Endometrium (tissue), 2 donors: ENCODE measurements around the gene MYO5B.
"Not testable (repeated sequence)": the region's sequence is repeated elsewhere in the genome, so short reads cannot be mapped to it uniquely, and the experiment has no call there.

Experiments used
- FAIRE-seq: peaks from 2 replicates; lab custom pipeline; 2012; peaks lifted over from hg19 to GRCh38; lab: Jason Lieb, UNC
- donor health status: control.
- donor health status: control.

The MYO5B gene

DNA sequence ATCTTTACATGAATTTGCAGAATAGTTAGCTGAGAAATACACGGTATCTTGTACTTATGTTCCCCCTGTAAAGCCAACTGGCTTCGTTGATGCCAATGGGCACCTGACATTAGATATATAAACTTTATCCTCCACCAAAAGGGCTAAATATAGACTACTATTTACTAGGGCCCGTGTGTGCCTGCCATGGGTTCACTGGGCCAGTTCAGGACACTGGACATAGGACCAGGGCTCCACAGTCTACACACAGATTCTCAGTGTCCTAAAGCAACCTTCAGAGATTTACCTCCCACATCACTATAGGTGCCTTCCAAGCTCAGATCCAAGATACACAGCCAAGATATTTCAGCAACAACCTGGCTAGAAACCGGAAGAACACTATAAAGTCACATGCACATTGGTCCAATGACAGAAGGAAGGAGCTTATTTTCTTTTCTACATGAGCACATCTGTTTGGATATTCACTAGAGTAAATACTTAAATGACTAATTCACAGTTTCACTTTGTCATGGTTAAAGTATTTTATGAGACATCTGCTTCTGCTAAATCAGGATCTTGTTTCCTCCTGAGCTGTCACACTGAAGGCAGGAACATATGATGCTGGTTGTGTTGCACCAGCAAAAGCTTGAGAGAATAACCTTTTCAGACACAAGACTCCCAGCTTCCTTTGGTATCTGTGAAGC lies 95.1 kb downstream of the MYO5B start:
- FAIRE-seq: peak; percentile 89

DNA sequence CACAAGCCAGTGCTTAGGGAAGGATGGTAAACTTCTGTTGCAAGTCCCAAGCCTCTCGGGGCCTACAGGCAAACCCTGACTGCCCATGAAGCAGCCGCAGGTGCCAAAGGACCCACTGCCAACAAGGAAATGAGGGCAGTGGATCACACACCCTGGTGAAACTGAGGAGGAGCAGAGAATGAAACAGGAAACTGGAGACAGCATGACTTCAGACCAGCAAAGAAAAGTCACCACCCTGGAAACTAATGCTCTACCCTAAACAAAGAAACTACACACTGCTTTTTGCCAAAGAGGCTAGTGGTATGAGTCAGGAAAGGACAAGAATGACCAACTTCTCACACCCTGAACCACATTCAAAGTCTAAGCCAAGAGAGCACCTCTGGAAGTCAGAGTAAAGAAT lies 97.2 kb downstream of the MYO5B start:
- no peak for FAIRE-seq

DNA sequence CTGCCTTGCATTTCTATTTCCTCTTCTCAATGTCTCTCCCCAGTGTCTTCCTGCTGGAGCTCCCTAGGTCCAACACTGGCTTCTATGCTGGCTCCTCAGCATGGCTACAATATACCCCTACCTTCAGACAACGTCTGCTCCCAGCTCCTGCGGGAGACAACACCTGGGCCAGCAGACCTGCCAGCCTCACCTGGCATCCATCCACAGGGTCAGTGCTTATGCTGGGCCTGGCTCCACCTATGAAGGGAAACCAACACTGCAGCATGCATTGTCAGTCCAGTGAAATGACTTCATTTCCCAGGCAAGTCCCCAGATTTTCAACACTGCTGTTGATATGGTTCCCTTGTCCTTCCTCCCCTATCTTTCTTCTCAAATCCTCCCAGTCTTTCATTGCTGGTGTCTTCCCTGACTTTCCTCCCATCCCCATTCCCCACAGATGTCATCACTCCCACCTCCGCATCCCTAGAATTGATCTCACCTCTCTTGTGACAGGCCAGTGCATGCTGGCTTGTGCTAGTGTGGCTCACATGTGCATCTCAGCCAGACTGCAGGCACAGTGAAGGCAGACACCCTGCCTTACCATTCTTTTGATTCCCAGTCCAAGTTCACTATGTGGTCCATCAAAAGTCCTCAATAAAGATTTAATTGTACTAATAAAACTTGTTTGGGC lies 98.0 kb downstream of the MYO5B start:
- no peak for FAIRE-seq

DNA sequence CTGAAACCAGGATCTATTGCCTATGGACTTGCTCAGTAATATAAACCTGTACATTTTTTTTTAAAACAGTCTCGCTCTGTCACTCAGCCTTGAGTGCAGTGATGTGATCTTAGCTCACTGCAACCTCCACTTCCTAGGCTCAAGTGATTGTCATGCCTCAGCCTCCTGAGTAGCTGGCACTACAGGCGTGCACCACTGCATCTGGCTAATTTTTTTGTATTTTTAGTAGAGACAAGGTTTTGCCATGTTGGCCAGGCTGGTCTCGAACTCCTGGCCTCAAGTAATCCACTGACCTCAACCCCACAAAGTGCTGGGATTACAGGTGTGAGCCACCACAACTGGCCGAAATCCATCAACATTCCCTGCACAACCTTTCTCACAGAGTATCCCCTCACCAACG lies 100.2 kb downstream of the MYO5B start:
- FAIRE-seq: not testable (repeated sequence)

DNA sequence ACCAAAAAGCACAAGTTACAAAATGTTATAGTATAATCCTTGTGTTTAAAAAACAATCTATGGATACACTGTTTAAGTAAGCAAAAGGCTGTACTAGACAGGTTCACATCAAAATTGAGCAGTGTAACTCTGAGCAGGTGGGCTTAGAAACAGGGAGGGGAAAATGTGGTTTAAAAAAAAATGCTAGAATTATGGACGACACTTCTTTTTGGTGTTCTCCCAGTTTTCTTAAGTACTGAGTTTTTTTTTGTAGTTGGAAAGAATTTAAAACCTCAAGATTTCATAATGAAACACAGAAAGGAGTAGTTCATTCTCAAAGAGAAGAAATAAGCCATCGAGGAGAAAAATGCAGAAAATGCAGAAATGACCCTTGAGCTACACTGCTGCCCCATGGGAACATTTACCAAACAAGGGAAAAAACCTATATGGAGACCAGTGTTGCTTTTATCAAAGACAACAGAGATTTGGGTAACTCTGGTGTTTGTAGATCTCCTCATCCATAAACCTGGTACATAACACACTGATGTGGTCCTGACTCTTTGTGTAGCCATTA lies 100.7 kb downstream of the MYO5B start:
- no peak for FAIRE-seq

DNA sequence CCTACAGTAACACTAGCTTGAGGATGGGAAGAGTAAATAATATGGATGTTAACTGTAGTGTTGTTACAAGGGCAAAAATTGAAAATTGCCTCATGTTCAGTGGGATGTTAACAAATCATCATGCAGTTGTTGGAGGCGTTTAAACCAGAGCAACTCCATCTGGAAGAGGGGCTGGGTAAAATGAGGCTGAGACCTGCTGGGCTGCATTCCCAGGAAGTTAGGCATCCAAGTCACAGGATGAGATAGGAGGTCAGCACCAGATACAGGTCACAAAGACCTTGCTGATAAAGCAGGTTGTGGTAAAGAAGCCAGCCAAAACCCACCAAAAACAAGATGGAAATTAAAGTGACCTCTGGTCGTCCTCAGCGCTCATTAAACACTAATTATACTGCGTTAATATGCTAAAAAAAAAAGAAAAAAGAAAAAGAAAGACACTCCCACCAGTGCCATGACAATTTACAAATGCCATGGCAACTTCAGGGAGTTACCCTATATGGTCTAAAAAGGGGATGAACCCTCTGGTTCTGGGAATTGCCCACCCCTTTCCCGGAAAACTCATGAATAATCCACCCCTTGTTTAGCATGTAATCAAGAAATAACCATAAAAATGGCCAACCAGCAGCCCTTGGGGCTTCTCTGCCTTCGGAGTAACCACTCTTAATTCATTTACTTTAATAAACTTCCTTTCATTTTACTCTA lies 101.4 kb downstream of the MYO5B start:
- no peak for FAIRE-seq

DNA sequence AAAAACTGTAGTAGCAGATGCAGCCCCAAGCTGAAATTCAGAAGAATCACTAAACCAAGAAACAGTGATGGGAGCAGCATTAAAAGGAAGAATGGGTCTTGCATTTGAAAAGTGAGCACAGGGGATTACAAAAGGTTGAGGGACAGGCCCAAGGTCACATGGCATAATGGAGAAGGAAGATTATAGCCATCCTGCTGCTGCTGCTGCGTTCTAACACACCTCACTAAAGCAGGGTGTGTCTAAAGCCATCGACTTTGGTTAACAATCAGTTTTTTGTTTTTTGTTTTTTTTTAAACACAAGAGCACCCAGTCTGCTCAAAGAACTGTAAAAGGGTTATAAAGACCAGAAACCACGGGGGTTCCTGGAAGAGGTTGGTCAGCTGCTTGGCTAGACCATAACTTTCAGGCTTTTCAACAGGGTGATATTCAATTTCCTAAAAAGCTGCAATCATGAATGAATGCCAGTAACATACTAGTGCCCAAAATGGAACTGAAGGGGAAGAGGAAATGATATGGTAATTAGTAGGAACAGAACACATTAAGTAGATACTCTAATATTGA lies 102.6 kb downstream of the MYO5B start:
- no peak for FAIRE-seq

DNA sequence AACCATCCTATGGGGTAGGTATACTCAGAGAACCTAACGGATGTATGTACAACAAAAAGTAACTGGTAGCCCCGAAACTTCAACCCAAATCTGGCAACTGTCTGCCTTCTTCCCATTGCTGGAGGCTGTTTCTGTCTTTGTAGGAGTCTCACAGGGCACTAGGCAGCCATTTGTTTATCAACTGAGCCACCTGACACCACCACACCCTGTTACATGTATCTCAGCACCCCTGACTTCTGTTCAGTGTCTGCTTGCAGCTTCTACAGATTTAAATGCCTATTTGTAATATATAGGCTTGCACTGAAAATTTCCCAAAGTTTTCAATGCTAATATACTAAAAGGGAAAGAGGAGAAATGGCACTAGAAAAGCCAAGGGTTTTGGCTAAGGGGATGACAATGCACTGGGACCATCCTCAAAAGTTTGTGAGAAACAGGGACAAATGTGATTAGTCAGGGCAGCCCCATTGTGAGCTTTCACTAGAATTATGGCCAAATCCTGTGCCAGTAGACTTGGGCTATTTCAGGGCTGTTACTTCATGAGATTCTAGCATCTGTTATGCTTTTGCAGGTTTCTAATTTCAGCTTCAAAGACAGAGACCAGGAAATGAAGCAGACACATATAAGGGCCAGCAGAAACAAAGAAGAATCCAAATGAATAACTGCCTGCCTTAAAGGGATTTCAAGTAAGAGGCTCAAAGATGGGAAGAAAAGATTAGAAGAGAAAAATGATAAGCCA lies 103.3 kb downstream of the MYO5B start:
- no peak for FAIRE-seq

DNA sequence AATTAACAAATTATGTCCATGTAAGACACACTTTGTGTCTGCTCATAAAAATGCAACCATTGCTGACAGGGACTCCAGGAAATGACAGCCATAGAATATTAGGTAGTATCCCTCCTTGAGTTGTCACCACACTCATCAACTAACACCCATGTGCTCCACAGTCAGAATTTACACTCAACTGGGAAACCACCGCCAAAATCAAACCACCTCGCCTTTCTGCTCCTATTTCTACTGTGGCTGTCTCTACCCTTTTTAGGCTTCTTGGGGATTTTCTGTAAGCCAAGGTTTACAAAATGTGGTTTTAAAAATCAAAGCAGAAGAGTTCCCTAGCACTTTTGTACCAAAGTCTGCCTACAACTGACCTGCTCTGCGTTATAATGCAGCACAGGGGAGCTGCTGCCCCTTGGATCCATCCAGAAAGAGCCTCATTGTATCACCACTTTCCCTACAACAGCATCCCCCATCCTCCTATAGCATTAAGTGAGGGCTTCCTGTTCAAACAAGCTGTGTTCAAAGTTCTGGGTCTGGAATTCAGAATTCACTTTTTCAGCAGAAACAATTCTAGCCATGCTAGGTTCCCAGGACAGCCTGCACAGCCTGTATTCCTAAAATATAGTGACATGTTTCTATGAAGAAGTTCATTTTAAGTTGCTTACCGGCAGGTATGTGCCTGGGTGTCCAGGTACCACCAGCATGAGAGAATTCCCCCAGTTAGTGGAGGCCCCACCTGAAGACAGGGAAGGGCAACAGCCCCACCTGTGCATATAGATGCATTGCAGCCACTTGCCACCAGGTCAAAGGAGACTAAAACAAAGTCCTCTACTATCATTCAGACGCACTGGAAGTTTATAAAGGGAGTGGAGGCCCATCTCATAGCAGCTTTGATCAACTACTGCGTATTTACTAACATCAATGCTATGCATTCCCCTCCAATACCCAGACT lies 104.3 kb downstream of the MYO5B start:
- no peak for FAIRE-seq

DNA sequence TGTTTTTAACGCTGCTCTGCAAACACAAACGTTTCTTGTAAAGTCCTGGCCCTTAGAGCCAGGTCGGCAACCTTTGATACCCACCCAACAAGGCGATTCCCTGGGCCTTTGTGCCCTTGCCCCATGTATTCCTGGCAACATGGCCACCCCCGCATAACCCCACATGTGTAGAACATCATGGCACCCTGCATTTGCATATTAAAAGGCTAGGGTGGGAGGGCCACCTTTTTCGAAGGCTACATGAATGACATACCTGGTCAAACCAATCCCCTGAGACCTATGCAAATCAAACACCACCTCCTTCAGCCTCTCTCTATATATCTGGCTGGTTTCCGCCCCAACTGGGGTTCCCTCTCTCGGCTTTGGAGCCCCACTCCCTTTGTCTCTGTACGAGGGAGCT lies 105.2 kb downstream of the MYO5B start:
- FAIRE-seq: no peak

DNA sequence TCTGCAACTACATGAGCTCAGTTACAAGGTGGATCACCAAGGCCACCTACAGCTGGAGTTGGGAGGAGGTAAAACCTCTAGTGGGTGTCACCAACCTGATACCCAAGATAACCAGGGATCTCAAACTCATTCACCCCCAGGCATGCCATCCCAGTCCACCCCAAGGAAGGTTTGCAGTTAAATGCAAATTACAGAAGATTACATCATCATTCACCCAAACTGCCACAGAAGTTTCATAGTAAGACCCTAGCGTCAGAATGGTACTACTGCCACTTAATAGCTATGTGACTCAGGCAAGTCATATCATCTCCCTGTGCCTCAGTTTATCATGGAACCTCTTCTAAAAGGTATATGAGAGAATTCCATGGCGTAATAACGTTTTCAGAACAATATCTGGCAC lies 111.2 kb downstream of the MYO5B start:
- no peak for FAIRE-seq

DNA sequence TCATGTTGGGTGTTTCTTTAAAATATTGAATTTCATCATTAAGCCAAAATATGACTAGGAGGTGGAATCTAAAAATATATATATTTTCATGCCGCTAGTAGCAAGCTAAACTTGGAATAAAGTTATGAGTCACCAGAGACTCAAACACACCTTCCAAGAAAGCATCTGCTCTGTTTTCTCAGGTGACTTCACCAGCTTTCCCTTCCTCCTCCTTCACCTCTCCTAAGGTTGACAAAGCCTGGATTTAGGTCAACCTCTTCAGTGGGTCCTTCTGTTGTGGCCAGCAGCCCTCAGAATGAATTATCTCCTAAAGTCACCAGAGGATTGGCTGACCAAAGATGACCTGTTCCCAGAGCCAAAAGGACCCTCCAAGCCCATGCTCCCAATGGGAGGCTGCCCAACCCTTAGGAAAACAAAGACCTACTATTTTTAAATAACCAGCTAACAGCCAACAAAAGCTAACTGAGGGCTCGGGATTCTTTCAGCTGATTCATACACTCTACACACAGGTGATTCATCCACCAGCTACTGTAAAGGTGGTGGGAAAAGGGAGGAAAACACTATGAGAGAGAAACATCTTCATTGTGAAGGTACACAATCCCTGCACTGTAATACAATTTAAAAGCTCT lies 113.9 kb downstream of the MYO5B start:
- no peak for FAIRE-seq

DNA sequence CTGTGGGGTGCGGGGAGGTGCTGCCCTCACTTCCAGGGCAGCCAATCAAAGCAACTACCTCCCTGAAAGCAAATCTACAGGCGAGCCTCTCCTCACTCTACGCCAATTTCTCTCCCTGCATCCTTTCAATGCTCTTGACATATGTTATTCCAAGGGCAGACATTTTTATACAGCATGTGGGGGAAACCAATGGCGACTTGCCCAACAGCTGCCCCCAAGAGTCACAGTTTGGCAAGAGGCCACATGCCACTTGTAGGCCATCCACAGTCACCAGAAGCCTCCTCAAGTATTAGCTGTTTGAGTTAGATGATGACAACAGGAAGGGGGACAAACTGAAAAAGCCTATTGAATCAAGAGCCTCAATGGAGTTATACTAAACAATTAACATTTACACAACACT lies 114.6 kb downstream of the MYO5B start:
- no peak for FAIRE-seq

DNA sequence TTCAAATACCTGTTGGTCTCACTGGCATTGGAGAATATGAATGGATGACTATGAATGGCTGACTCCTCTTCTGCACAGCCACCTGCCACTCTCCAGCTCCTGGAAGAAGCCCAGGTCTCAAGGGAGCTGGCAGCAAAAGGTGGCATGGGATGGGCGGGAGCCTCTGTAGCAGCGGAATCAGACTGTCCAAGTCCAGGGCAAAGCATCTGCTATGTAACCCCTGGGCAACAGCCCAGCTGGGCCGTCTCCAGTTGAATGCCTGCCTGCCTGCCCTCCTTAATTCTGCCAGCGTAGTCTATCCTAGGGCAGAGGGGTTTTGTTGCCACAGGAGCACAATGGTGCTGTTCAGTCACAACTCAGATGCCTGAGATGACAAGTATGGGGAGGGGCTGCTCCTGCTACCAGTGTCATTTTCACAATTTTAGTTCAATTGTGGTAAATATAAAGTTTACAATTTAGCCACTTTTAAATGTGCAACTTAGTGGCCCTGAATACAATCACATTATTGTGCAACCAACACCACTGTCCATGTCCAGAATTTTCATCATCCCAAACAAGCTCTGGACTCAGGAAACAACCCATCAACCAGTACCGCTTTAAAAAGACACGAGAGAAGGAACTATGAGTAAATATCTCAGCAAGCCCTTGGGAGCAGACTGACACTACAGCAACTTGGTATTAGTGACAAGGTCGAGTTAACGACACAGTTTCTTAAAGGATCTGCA lies 115.2 kb downstream of the MYO5B start:
- FAIRE-seq: no peak

DNA sequence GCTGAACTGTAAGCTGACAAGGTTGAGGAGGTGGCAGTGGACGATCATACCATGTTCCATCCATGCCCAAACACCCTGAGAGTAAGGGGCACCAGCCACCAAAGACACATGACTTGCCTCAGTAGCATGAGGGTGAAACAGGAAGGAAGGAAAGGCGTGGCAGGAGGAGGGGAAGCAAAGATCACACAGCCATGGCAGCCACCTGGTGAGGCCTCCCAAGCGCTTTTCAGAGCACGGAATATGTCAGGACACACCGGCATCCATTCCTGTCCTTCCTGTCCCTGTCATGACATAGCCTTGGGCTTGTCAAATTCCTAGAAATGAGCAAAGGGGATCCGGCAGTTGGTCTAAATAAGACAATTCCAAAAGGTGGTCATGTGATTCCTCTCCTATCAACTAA lies 118.7 kb downstream of the MYO5B start:
- FAIRE-seq: no peak

DNA sequence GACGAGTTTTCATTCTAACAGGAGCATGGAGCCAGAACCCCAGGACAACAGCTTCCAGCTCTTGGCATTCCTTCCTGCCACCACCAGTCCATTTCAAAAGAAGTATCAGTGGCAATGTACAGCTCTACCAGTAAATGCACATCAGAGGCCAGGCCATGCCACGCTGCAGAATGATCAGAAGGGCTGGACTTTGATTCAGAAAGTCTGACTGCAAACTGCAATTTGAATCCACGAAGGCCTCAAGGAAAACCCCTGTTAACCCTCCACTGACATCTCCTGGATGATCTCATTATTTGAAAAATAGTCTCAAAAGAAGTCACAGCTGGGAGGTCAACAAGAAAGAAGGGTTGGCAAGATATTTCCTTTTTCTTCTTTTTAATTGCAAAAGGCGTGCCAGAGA lies 119.2 kb downstream of the MYO5B start:
- no peak for FAIRE-seq

DNA sequence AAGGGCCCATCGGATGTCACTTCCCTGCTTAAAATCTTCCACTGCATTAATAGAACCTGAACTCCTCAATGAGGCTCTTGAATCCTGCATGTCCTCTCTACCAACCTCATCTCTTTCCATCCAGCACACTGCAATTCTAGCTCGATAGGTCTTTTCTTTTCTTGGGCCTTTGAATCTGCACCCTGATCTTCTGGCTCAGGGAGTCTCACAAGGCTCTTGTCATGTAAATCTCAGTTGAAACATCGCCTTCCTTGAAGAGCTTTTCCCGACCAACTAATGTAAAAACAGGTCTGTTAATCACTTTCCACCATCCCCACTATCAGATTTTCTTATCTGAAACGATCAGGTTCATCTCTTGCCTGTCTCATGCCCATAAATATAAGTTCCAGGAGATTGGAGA lies 120.5 kb downstream of the MYO5B start:
- FAIRE-seq: no peak

DNA sequence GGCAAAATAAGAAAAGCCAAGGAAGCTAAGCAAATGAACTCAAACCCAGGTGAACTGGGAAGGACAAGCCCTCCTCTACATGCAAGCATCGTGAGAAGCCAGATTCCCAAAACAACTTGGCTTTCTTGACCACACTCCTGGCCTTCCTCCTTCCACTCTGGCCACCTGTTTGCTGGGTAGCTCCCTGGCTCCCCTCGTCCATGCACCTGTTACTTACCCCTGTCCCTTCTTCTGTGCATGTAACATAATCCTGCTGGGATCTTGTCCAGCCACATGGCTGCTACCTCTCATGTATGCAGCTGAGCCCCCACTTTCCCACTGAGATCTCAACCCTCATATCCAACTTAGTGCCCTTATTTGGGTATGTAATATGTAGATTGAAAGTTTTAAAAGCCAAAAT lies 121.6 kb downstream of the MYO5B start:
- no peak for FAIRE-seq

DNA sequence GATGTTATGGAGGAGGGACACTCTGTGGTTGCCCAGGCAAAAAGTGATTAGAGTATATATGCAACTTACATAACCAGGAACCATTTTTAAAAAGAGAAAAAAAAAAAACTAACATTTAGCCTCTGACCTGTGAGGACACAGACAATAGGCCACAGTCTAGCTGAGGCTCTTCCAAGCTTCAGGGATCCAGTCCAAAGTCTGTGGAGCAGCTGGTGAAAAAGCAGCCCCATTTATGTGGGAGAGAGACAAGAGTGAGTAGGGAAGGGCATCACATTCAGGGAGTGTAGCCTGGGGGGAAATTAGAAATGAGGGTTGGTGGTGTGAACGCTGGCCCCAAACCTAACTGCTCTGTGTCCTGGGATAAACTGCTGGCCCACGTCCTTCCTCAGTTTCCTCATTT lies 122.8 kb downstream of the MYO5B start:
- no peak for FAIRE-seq

DNA sequence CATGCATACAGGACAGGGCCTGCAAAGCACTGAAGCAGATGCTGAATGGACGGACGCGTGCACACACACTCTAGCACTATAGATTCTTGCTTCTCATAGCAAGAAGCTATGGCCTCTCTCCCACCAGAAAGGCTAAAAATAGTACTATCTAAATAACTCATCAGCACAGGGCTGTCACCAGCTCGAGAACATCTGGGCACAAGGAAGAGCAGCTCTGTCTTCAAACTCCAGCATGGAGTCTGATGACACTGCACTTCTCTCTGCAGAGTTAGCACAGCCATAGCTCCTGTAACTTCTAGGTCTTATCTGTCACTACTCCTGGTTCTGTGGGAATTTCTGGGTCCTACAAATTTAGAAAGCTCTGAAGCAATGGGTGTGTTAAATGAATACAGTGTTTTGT lies 123.5 kb downstream of the MYO5B start:
- no peak for FAIRE-seq
